ENCODE measurements around the gene FCAR. TPM values are rescaled to one million over a fixed set of nuclear protein-coding genes. Genes with fewer than 3 reads are reported as not detected.
"Not testable (repeated sequence)": the region's sequence is repeated elsewhere in the genome, so short reads cannot be mapped to it uniquely, and the experiment has no call there.

The FCAR gene
- total RNA-seq, 1 donor from 2014 or later = not detected

- H3K36me3 Mint-ChIP-seq = no peaks in the 10 kb centered on the region
- DNase-seq (ENCODE audit: low spot score in 2 of 2, unreplicated experiment in 2 of 2) = no peak
- no peak for TF ChIP-seq CTCF (IDR thresholded peaks at IDR 0.05; ENCODE audit: unreplicated experiment)
- H3K4me3 Mint-ChIP-seq = no peak overlapping the region
- H3K9me3 Mint-ChIP-seq = peaks cover 9% of the 10 kb centered on the region
- H3K27me3 Mint-ChIP-seq (ENCODE audit: low read depth) = peaks cover 2% of the 10 kb centered on the region
- H3K27ac Mint-ChIP-seq = no peak overlapping the region
- no peaks in the 10 kb centered on the region for H3K4me1 Mint-ChIP-seq
These were observed 47.0 kb downstream of the FCAR start for GRCh38 chr19:54921082-54921481.

GRCh38 chr19:54923276-54923675 is 49.2 kb downstream of the FCAR start:
- peaks cover 14% of the 10 kb centered on the region for H3K9me3 Mint-ChIP-seq
- no peak for TF ChIP-seq CTCF (IDR thresholded peaks at IDR 0.05; ENCODE audit: unreplicated experiment)

GRCh38 chr19:54928299-54928698 is 54.3 kb downstream of the FCAR start:
- TF ChIP-seq CTCF (IDR thresholded peaks at IDR 0.05; ENCODE audit: unreplicated experiment) = no peak
- Mint-ChIP-seq H3K4me1 (no peaks in the 10 kb centered on the region), H3K27ac (no peak overlapping the region), H3K36me3 (no peaks in the 10 kb centered on the region), H3K4me3 (no peak overlapping the region), H3K27me3 (ENCODE audit: low read depth) (no peaks in the 10 kb centered on the region), H3K9me3 (peaks cover 23% of the 10 kb centered on the region)
- DNase-seq (ENCODE audit: low spot score in 2 of 2, unreplicated experiment in 2 of 2) = no peak

More at GRCh38 chr19:54923276-54923675, 49.2 kb downstream of the FCAR start:
- Mint-ChIP-seq H3K27me3 (ENCODE audit: low read depth) (peaks cover 2% of the 10 kb centered on the region), H3K4me3 (no peak overlapping the region), H3K4me1 (no peaks in the 10 kb centered on the region), H3K27ac (no peak overlapping the region), H3K36me3 (no peaks in the 10 kb centered on the region)
- DNase-seq (ENCODE audit: low spot score in 2 of 2, unreplicated experiment in 2 of 2) = no peak

- H3K4me3 Mint-ChIP-seq = no peak overlapping the region
- no peak for DNase-seq (ENCODE audit: low spot score in 2 of 2, unreplicated experiment in 2 of 2)
- no peaks in the 10 kb centered on the region for H3K36me3 Mint-ChIP-seq
- no peak overlapping the region for H3K27ac Mint-ChIP-seq
- H3K9me3 Mint-ChIP-seq = no peaks in the 10 kb centered on the region
- H3K27me3 Mint-ChIP-seq (ENCODE audit: low read depth) = peaks cover 10% of the 10 kb centered on the region
- TF ChIP-seq CTCF (IDR thresholded peaks at IDR 0.05; ENCODE audit: unreplicated experiment) = no peak
- H3K4me1 Mint-ChIP-seq = no peaks in the 10 kb centered on the region
These were observed 63.9 kb downstream of the FCAR start for GRCh38 chr19:54937926-54938325.

- no peak for DNase-seq (ENCODE audit: low spot score in 2 of 2, unreplicated experiment in 2 of 2)
- Mint-ChIP-seq H3K4me1 (peaks cover 3% of the 10 kb centered on the region), H3K36me3 (no peaks in the 10 kb centered on the region), H3K27me3 (ENCODE audit: low read depth) (peaks cover 10% of the 10 kb centered on the region), H3K9me3 (no peaks in the 10 kb centered on the region), H3K27ac (no peak overlapping the region), H3K4me3 (no peak overlapping the region)
- TF ChIP-seq CTCF (IDR thresholded peaks at IDR 0.05; ENCODE audit: unreplicated experiment) = no peak
These were observed 64.9 kb downstream of the FCAR start for GRCh38 chr19:54938906-54939305.

GRCh38 chr19:54939538-54939937 is 65.5 kb downstream of the FCAR start:
- not testable (repeated sequence) for H3K36me3 Mint-ChIP-seq; H3K4me1 Mint-ChIP-seq; H3K9me3 Mint-ChIP-seq; H3K27ac Mint-ChIP-seq; H3K27me3 Mint-ChIP-seq (ENCODE audit: low read depth); H3K4me3 Mint-ChIP-seq; DNase-seq (ENCODE audit: low spot score in 2 of 2, unreplicated experiment in 2 of 2)

Other genes starting within 250 kb of the FCAR start
- gene LILRB1, start 243.8 kb upstream of the FCAR start, total RNA-seq = not detected in 3 replicates
- not detected in 3 replicates for gene LILRB4, start 211.2 kb upstream of the FCAR start, total RNA-seq
- not detected in 3 replicates for gene KIR3DL3, start 149.8 kb upstream of the FCAR start, total RNA-seq
- gene KIR2DL3, start 135.7 kb upstream of the FCAR start, total RNA-seq = not detected in 3 replicates
- not detected in 3 replicates for gene KIR2DL1, start 104.4 kb upstream of the FCAR start, total RNA-seq
- not detected in 3 replicates for gene KIR2DL4, start 70.6 kb upstream of the FCAR start, total RNA-seq
- not detected in 3 replicates for gene KIR3DL1, start 57.8 kb upstream of the FCAR start, total RNA-seq
- not detected in 3 replicates for gene KIR2DS4, start 41.6 kb upstream of the FCAR start, total RNA-seq
- gene KIR3DL2, start 23.8 kb upstream of the FCAR start, total RNA-seq = not detected in 3 replicates
- not detected in 3 replicates for gene NCR1, start 31.9 kb downstream of the FCAR start, total RNA-seq
- gene NLRP7, start 73.3 kb downstream of the FCAR start, total RNA-seq = 0.07 to 0.09 TPM in 2 of 3 replicates, not detected in the other
- gene NLRP2, start 92.1 kb downstream of the FCAR start, total RNA-seq = 54.1 to 56.8 TPM (median 56.2 TPM) in 3 replicates
- gene GP6, start 164.0 kb downstream of the FCAR start, total RNA-seq = 0.78 to 1.4 TPM (median 1.4 TPM) in 3 replicates
- gene RDH13, start 188.9 kb downstream of the FCAR start, total RNA-seq = 81.0 to 88.6 TPM (median 85.7 TPM) in 3 replicates
- gene EPS8L1, start 201.6 kb downstream of the FCAR start, total RNA-seq = 375 to 425 TPM (median 396 TPM) in 3 replicates
- 100 to 111 TPM (median 109 TPM) in 3 replicates for gene PPP1R12C, start 243.4 kb downstream of the FCAR start, total RNA-seq